Mesendoderm (in vitro differentiated cells): Measurements from ENCODE around the gene RFT1.

Experiments used
- DNase-seq: peaks from one replicate; pipeline ENCODE4 v3.0.0; 2013
- H2AK5ac ChIP-seq: 2 replicates; pipeline ENCODE4 v1.6.1; 2013; ENCODE audit warnings: low read length, inconsistent platforms
- H2BK120ac ChIP-seq: 2 replicates; pipeline ENCODE4 v1.6.1; 2013; ENCODE audit warnings: low read depth, mild to moderate bottlenecking, low read length, moderate library complexity, mixed read lengths
- H2BK15ac ChIP-seq: replicated peaks from 2 replicates; pipeline ENCODE4 v1.6.1; 2013; ENCODE audit warnings: low read depth, mild to moderate bottlenecking, moderate library complexity
- H2BK5ac ChIP-seq: 2 replicates; pipeline ENCODE4 v1.6.1; 2013; ENCODE audit warnings: low read length, inconsistent platforms
- H3K18ac ChIP-seq: 2 replicates; pipeline ENCODE4 v1.6.1; 2013; ENCODE audit warnings: mild to moderate bottlenecking, low read length, mixed read lengths
- H3K23ac ChIP-seq: one replicate; pipeline ENCODE4 v1.6.1; 2013; ENCODE audit warnings: low read length
- H3K27ac ChIP-seq: 2 replicates; pipeline ENCODE4 v1.5.1; 2013; ENCODE audit warnings: low read depth, mild to moderate bottlenecking, inconsistent platforms, low read length, moderate library complexity
- H3K27me3 ChIP-seq: 2 replicates; pipeline ENCODE4 v1.6.1; 2013; ENCODE audit warnings: low read length, control low read depth, mild to moderate bottlenecking, inconsistent platforms; ENCODE audit not compliant: insufficient read depth, poor library complexity
- H3K36me3 ChIP-seq: 2 replicates; pipeline ENCODE4 v1.6.1; 2013; ENCODE audit warnings: low read length, inconsistent platforms; ENCODE audit not compliant: control insufficient read depth, insufficient read depth
- H3K4ac ChIP-seq: one replicate; pipeline ENCODE4 v1.6.1; 2013; ENCODE audit warnings: low read depth, mild to moderate bottlenecking, low read length, moderate library complexity
- H3K4me1 ChIP-seq: 2 replicates; pipeline ENCODE4 v1.6.1; 2013; ENCODE audit warnings: low read depth, low read length, inconsistent platforms; ENCODE audit not compliant: control insufficient read depth
- H3K4me2 ChIP-seq: 2 replicates; pipeline ENCODE4 v1.6.1; 2013; ENCODE audit warnings: low read length
- H3K4me3 ChIP-seq: 2 replicates; pipeline ENCODE4 v1.5.1; 2013; ENCODE audit warnings: mild to moderate bottlenecking, low read length
- H3K56ac ChIP-seq: one replicate; pipeline ENCODE4 v1.6.1; 2013; ENCODE audit warnings: low read length
- H3K79me1 ChIP-seq: 2 replicates; pipeline ENCODE4 v1.6.1; 2013; ENCODE audit warnings: low read length, inconsistent platforms
- H3K79me2 ChIP-seq: 2 replicates; pipeline ENCODE4 v1.6.1; 2013; ENCODE audit warnings: mild to moderate bottlenecking, low read length; ENCODE audit not compliant: control insufficient read depth, insufficient read depth
- H3K9ac ChIP-seq: 2 replicates; pipeline ENCODE4 v1.6.1; 2013; ENCODE audit warnings: low read length, inconsistent platforms
- H4K5ac ChIP-seq: one replicate; pipeline ENCODE4 v1.6.1; 2013; ENCODE audit warnings: low read length
- H4K8ac ChIP-seq: one replicate; pipeline ENCODE4 v1.6.1; 2013; ENCODE audit warnings: low read depth, mild to moderate bottlenecking, control low read depth, low read length, moderate library complexity
- WGBS: extraction: QIAGEN DNeasy Blood & Tissue Kit; methylation state at CpG from one replicate; pipeline ENCODE4 v1.1.7; 2013; ENCODE audit warnings: low lambda C conversion rate, missing lambda C conversion rate; ENCODE audit not compliant: insufficient coverage; ENCODE audit errors: extremely low coverage; 5-methylcytosine and 5-hydroxymethylcytosine counted together

The RFT1 gene

GRCh38 chr3:53166206-53166605 is 36.0 kb upstream of the RFT1 start:
- no peaks in the 10 kb centered on the region for H3K27me3 ChIP-seq

GRCh38 chr3:53164911-53165310 is 34.7 kb upstream of the RFT1 start:
- peak overlapping the region; percentile 8 for H3K9ac ChIP-seq
- peaks cover 4% of the 10 kb centered on the region for H3K79me2 ChIP-seq
- no peak overlapping the region for H3K18ac ChIP-seq
- H3K36me3 ChIP-seq = no peaks in the 10 kb centered on the region
- no peak overlapping the region for H2BK15ac ChIP-seq
- no peak overlapping the region for H3K23ac ChIP-seq
- H2BK120ac ChIP-seq = no peak overlapping the region
- peaks cover 24% of the 10 kb centered on the region for H3K79me1 ChIP-seq
- no peak overlapping the region for H3K4me2 ChIP-seq
- peak overlapping the region; percentile 36 for H3K56ac ChIP-seq
- H3K4ac ChIP-seq = no peak overlapping the region
- WGBS = no CpG with 5 or more reads among the region's 9 CpGs
- H3K27ac ChIP-seq = no peak overlapping the region
- DNase-seq = peak; percentile 45
- no peak overlapping the region for H3K4me3 ChIP-seq
- H4K5ac ChIP-seq = no peak overlapping the region
- no peaks in the 10 kb centered on the region for H3K27me3 ChIP-seq
- H3K4me1 ChIP-seq = peaks cover 13% of the 10 kb centered on the region
- H4K8ac ChIP-seq = no peak overlapping the region
- H2AK5ac ChIP-seq = no peak overlapping the region
- no peak overlapping the region for H2BK5ac ChIP-seq

More at GRCh38 chr3:53166206-53166605, 36.0 kb upstream of the RFT1 start:
- DNase-seq = no peak
- Histone ChIP-seq H3K79me2 (peaks cover 9% of the 10 kb centered on the region), H3K36me3 (no peaks in the 10 kb centered on the region), H3K18ac (no peak overlapping the region), H3K23ac (no peak overlapping the region), H3K79me1 (peaks cover 30% of the 10 kb centered on the region), H3K56ac (no peak overlapping the region), H3K4ac (no peak overlapping the region), H2BK15ac (no peak overlapping the region), H2AK5ac (no peak overlapping the region), H3K4me2 (no peak overlapping the region), H3K4me3 (no peak overlapping the region), H4K5ac (no peak overlapping the region), H2BK120ac (no peak overlapping the region), H3K9ac (no peak overlapping the region), H3K4me1 (peaks cover 14% of the 10 kb centered on the region), H2BK5ac (no peak overlapping the region), H4K8ac (no peak overlapping the region), H3K27ac (no peak overlapping the region)
- no CpG with 5 or more reads among the region's 4 CpGs for WGBS

GRCh38 chr3:53163444-53164387 is 33.5 kb upstream of the RFT1 start:
- H3K36me3 ChIP-seq = no peaks in the 10 kb centered on the region
- H2BK15ac ChIP-seq = no peak overlapping the region
- no peak overlapping the region for H2AK5ac ChIP-seq
- no peak overlapping the region for H3K23ac ChIP-seq
- H3K4me1 ChIP-seq = peaks cover 13% of the 10 kb centered on the region
- H3K18ac ChIP-seq = no peak overlapping the region
- H3K4me3 ChIP-seq = no peak overlapping the region
- no peak overlapping the region for H2BK120ac ChIP-seq
- no peak overlapping the region for H2BK5ac ChIP-seq
- peaks cover 24% of the 10 kb centered on the region for H3K79me1 ChIP-seq
- H4K5ac ChIP-seq = no peak overlapping the region
- DNase-seq = peak; percentile 65
- H3K27ac ChIP-seq = no peak overlapping the region
- peak overlapping the region; percentile 82 for H3K56ac ChIP-seq
- H3K4ac ChIP-seq = no peak overlapping the region
- H3K9ac ChIP-seq = no peak overlapping the region
- no peak overlapping the region for H3K4me2 ChIP-seq
- no peaks in the 10 kb centered on the region for H3K27me3 ChIP-seq
- WGBS = no CpG with 5 or more reads among the region's 6 CpGs
- peaks cover 3% of the 10 kb centered on the region for H3K79me2 ChIP-seq
- no peak overlapping the region for H4K8ac ChIP-seq

- Histone ChIP-seq H3K27me3 (no peaks in the 10 kb centered on the region), H3K23ac (no peak overlapping the region), H3K79me2 (peaks cover 3% of the 10 kb centered on the region), H2AK5ac (no peak overlapping the region), H2BK5ac (no peak overlapping the region), H4K5ac (no peak overlapping the region), H2BK15ac (no peak overlapping the region), H2BK120ac (no peak overlapping the region), H4K8ac (no peak overlapping the region), H3K27ac (no peak overlapping the region), H3K36me3 (no peaks in the 10 kb centered on the region), H3K4me1 (peaks cover 13% of the 10 kb centered on the region), H3K4me3 (peak overlapping the region; percentile 42), H3K79me1 (peaks cover 24% of the 10 kb centered on the region), H3K18ac (no peak overlapping the region), H3K4me2 (peak overlapping the region; percentile 59), H3K9ac (peak overlapping the region; percentile 52), H3K4ac (no peak overlapping the region), H3K56ac (peak overlapping the region; percentile 82)
- peak; percentile 40 for DNase-seq
- WGBS = no CpG with 5 or more reads among the region's 12 CpGs
Measured at GRCh38 chr3:53162672-53163443, 32.6 kb upstream of the RFT1 start.

GRCh38 chr3:53161820-53162671 is 31.8 kb upstream of the RFT1 start:
- no CpG with 5 or more reads among the region's 49 CpGs for WGBS
- no peak overlapping the region for H3K27ac ChIP-seq
- peak overlapping the region; percentile 45 for H3K4me3 ChIP-seq
- H2AK5ac ChIP-seq = peak overlapping the region; percentile 75
- H3K79me1 ChIP-seq = peaks cover 24% of the 10 kb centered on the region
- H3K4me1 ChIP-seq = peaks cover 13% of the 10 kb centered on the region
- H3K56ac ChIP-seq = peak overlapping the region; percentile 90
- peak overlapping the region; percentile 85 for H3K9ac ChIP-seq
- H2BK120ac ChIP-seq = no peak overlapping the region
- peak; percentile 59 for DNase-seq
- no peaks in the 10 kb centered on the region for H3K36me3 ChIP-seq
- H3K18ac ChIP-seq = peak overlapping the region; percentile 39
- H3K4me2 ChIP-seq = peak overlapping the region; percentile 59
- no peak overlapping the region for H3K23ac ChIP-seq
- no peak overlapping the region for H2BK15ac ChIP-seq
- peak overlapping the region; percentile 25 for H3K4ac ChIP-seq
- H4K5ac ChIP-seq = no peak overlapping the region
- H2BK5ac ChIP-seq = no peak overlapping the region
- H3K27me3 ChIP-seq = no peaks in the 10 kb centered on the region
- H3K79me2 ChIP-seq = peaks cover 3% of the 10 kb centered on the region
- H4K8ac ChIP-seq = no peak overlapping the region
